PC-3 (cell line): ENCODE measurements around the gene PODXL2. TPM values are rescaled to one million over a fixed set of nuclear protein-coding genes. Genes with fewer than 3 reads are reported as not detected.

Source experiments
- ATAC-seq: fragments of 200-7000 bp; cut with Tn5 transposase; 2 replicates; pipeline ENCODE4 v1.9.1; 2020; ENCODE audit warnings: mild to moderate bottlenecking, moderate library complexity
- BruUV-seq: library from RNA; stranded (reverse); fragments of 400-500 nt; replicated peaks from 2 replicates; lab custom pipeline; 2021; lab: Mats Ljungman, UMichigan
- CTCF ChIA-PET: fragments of 300-600 bp; sonication (Branson Sonifier 250); formaldehyde crosslinking; loops from one replicate; lab custom pipeline; 2022; ENCODE audit warnings: antibody characterized with exemption; lab: Charles Lee
- POLR2A ChIA-PET: fragments of 300-600 bp; sonication (Branson Sonifier 250); formaldehyde crosslinking; loops from one replicate; lab custom pipeline; 2022; ENCODE audit warnings: antibody characterized with exemption; ENCODE audit not compliant: unreplicated experiment; lab: Charles Lee
- DNase-seq: peaks from one replicate; pipeline ENCODE4 v3.0.0-alpha.2; 2015
- H2AFZ ChIP-seq: fragments of 300-600 bp; sonication (generic); 2 replicates; pipeline ENCODE4 v1.6.0; 2016; ENCODE audit warnings: antibody characterized with exemption, low read length
- H3F3A ChIP-seq: fragments of 300-600 bp; sonication (generic); one replicate; pipeline ENCODE4 v1.6.0; 2017; ENCODE audit warnings: antibody characterized with exemption, low read length, control low read depth, mild to moderate bottlenecking; ENCODE audit not compliant: unreplicated experiment
- H3K27ac ChIP-seq: fragments of 300-600 bp; sonication (generic); 2 replicates; pipeline ENCODE4 v1.5.1; 2016; ENCODE audit warnings: mild to moderate bottlenecking, low read length
- H3K27me3 ChIP-seq: fragments of 300-600 bp; sonication (generic); 2 replicates; pipeline ENCODE4 v1.6.1; 2016; ENCODE audit warnings: low read length, mixed read lengths
- H3K36me3 ChIP-seq: fragments of 300-600 bp; sonication (generic); 2 replicates; pipeline ENCODE4 v1.6.1; 2016; ENCODE audit warnings: low read depth, mixed run types, low read length, mixed read lengths
- H3K4me1 ChIP-seq: fragments of 300-600 bp; sonication (generic); 2 replicates; pipeline ENCODE4 v1.5.1; 2016; ENCODE audit warnings: low read length; ENCODE audit not compliant: insufficient read depth
- H3K4me2 ChIP-seq: fragments of 300-600 bp; sonication (generic); 2 replicates; pipeline ENCODE4 v1.6.0; 2016; ENCODE audit warnings: low read length
- H3K4me3 ChIP-seq: fragments of 300-600 bp; sonication (generic); 2 replicates; pipeline ENCODE4 v1.5.1; 2016; ENCODE audit warnings: mild to moderate bottlenecking, low read length, mixed read lengths
- H3K79me2 ChIP-seq: fragments of 300-600 bp; sonication (generic); 2 replicates; pipeline ENCODE4 v1.6.1; 2017; ENCODE audit warnings: low read length, mixed read lengths
- H3K9ac ChIP-seq: fragments of 300-600 bp; sonication (generic); 2 replicates; pipeline ENCODE4 v1.6.0; 2016; ENCODE audit warnings: mild to moderate bottlenecking, low read length
- H3K9me2 ChIP-seq: fragments of 300-600 bp; sonication (generic); replicated peaks from 2 replicates; pipeline ENCODE4 v1.6.1; 2016; ENCODE audit warnings: mixed run types, low read length, mixed read lengths
- H3K9me3 ChIP-seq: fragments of 300-600 bp; sonication (generic); 2 replicates; pipeline ENCODE4 v1.6.1; 2016; ENCODE audit warnings: low read length, mixed read lengths
- H4K20me1 ChIP-seq: fragments of 300-600 bp; sonication (generic); 2 replicates; pipeline ENCODE4 v1.6.1; 2016; ENCODE audit warnings: low read length, mixed read lengths
- CTCF ChIP-seq: fragments of 300-600 bp; sonication (generic); conservative IDR thresholded peaks from 2 replicates; pipeline ENCODE4 v1.5.1; 2017; ENCODE audit warnings: antibody characterized with exemption, low read depth, mild to moderate bottlenecking, low read length
- EZH2 ChIP-seq: fragments of 300-600 bp; sonication (generic); IDR thresholded peaks from one replicate; pipeline ENCODE4 v1.6.1; 2017; ENCODE audit warnings: antibody characterized with exemption, mild to moderate bottlenecking, low read length; ENCODE audit not compliant: unreplicated experiment
- EZH2phosphoT487 ChIP-seq: fragments of 300-600 bp; sonication (generic); IDR thresholded peaks from 2 replicates; pipeline ENCODE4 v1.6.1; 2018; ENCODE audit warnings: mild to moderate bottlenecking, antibody characterized with exemption, low read length, borderline replicate concordance
- intact Hi-C: fragments of 100-400 bp; cut with micrococcal nuclease; formaldehyde crosslinking; loops from 2 replicates; pipeline ENCODE4 v1.9.0; 2023
- total RNA-seq: library from RNA; depleted of rRNA; stranded (reverse); fragments of >200 nt; gene quantifications from 2 replicates; pipeline ENCODE4 v1.2.3, GENCODE V29; 2014

PODXL2 gene
- total RNA-seq, 1 experiment from 2014 or later: 32.4 TPM

GRCh38 chr3:127676921-127677351 is 48.0 kb downstream of the PODXL2 start:
- no peaks in the 10 kb centered on the region for H3K27me3 ChIP-seq
- BruUV-seq: no TSS peak
- H3K4me1 ChIP-seq: peaks cover 3% of the 10 kb centered on the region
- H4K20me1 ChIP-seq: no peaks in the 10 kb centered on the region
- H3K9me2 ChIP-seq: no peaks in the 10 kb centered on the region
- H2AFZ ChIP-seq: no peak overlapping the region
- intact Hi-C loops: no loop called here
- no peaks in the 10 kb centered on the region for H3F3A ChIP-seq
- no peaks in the 10 kb centered on the region for H3K79me2 ChIP-seq
- TF ChIP-seq CTCF: no peak
- no peak for TF ChIP-seq EZH2
- TF ChIP-seq EZH2phosphoT487: no peak
- POLR2A ChIA-PET: no interaction called here
- no peak overlapping the region for H3K27ac ChIP-seq
- H3K9ac ChIP-seq: no peak overlapping the region
- H3K4me2 ChIP-seq: no peak overlapping the region
- H3K4me3 ChIP-seq: no peak overlapping the region
- DNase-seq (no peak), ATAC-seq (no peak)
- CTCF ChIA-PET: interaction anchor here (0.6 kb wide), 1 partner anchor 102 kb away, joined by 5 read pairs; no protein-coding TSS in a partner anchor
- no peaks in the 10 kb centered on the region for H3K36me3 ChIP-seq
- no peaks in the 10 kb centered on the region for H3K9me3 ChIP-seq

GRCh38 chr3:127677541-127678314 is 48.7 kb downstream of the PODXL2 start:
- intact Hi-C loops: no loop called here
- H3K9me2 ChIP-seq: no peaks in the 10 kb centered on the region
- ATAC-seq (no peak), DNase-seq (no peak)
- no TSS peak for BruUV-seq
- H3K4me3 ChIP-seq: no peak overlapping the region
- no peaks in the 10 kb centered on the region for H3F3A ChIP-seq
- no peak overlapping the region for H3K27ac ChIP-seq
- no peaks in the 10 kb centered on the region for H3K9me3 ChIP-seq
- ChIA-PET CTCF (interaction anchor here (0.6 kb wide), 1 partner anchor 103 kb away, joined by 5 read pairs; no protein-coding TSS in a partner anchor), POLR2A (no interaction called here)
- H3K4me2 ChIP-seq: no peak overlapping the region
- no peak overlapping the region for H3K9ac ChIP-seq
- H2AFZ ChIP-seq: no peak overlapping the region
- H3K79me2 ChIP-seq: no peaks in the 10 kb centered on the region
- no peaks in the 10 kb centered on the region for H4K20me1 ChIP-seq
- TF ChIP-seq EZH2phosphoT487 (no peak), CTCF (no peak), EZH2 (no peak)
- H3K36me3 ChIP-seq: no peaks in the 10 kb centered on the region
- no peaks in the 10 kb centered on the region for H3K27me3 ChIP-seq
- H3K4me1 ChIP-seq: no peaks in the 10 kb centered on the region

- ChIA-PET CTCF (interaction anchor here (0.5 kb wide), 1 partner anchor 104 kb away, joined by 9 read pairs; no protein-coding TSS in a partner anchor), POLR2A (no interaction called here)
- no peak for TF ChIP-seq CTCF
- no peak for TF ChIP-seq EZH2
- TF ChIP-seq EZH2phosphoT487: no peak
- H3F3A ChIP-seq: no peaks in the 10 kb centered on the region
- H3K9me3 ChIP-seq: no peaks in the 10 kb centered on the region
- H3K79me2 ChIP-seq: no peaks in the 10 kb centered on the region
- no peaks in the 10 kb centered on the region for H3K27me3 ChIP-seq
- DNase-seq (no peak), ATAC-seq (no peak)
- no peak overlapping the region for H2AFZ ChIP-seq
- no peaks in the 10 kb centered on the region for H3K36me3 ChIP-seq
- no peak overlapping the region for H3K4me3 ChIP-seq
- no peaks in the 10 kb centered on the region for H3K9me2 ChIP-seq
- H4K20me1 ChIP-seq: no peaks in the 10 kb centered on the region
- H3K4me1 ChIP-seq: no peaks in the 10 kb centered on the region
- H3K4me2 ChIP-seq: no peak overlapping the region
- intact Hi-C loops: no loop called here
- no peak overlapping the region for H3K27ac ChIP-seq
- no TSS peak for BruUV-seq
- no peak overlapping the region for H3K9ac ChIP-seq
These were observed 49.3 kb downstream of the PODXL2 start for GRCh38 chr3:127678315-127678599.
